CD4-positive, alpha-beta T cell (primary cell): ENCODE results near the gene ZNF699. TPM values are rescaled to one million over a fixed set of nuclear protein-coding genes. Genes with fewer than 3 reads are reported as not detected.
A peak's percentile ranks its signal among the peaks of the same experiment; 100 is the strongest.
"Not testable (repeated sequence)": the region's sequence is repeated elsewhere in the genome, so short reads cannot be mapped to it uniquely, and the experiment has no call there.

ENCODE experiments used
- ATAC-seq: fragments of 200-7000 bp; cut with Tn5 transposase; one replicate; pipeline ENCODE4 v1.10.0; 2022; ENCODE audit warnings: mild to moderate bottlenecking; ENCODE audit not compliant: poor library complexity
- CTCF ChIA-PET: fragments of 350-600 bp; sonication (Branson Sonifier 250); formaldehyde crosslinking; loops from one replicate; lab custom pipeline; 2021; ENCODE audit warnings: antibody characterized with exemption, inconsistent platforms; lab: Charles Lee
- POLR2A ChIA-PET: fragments of 350-600 bp; sonication (Branson Sonifier 250); formaldehyde crosslinking; loops from one replicate; lab custom pipeline; 2021; ENCODE audit warnings: antibody characterized with exemption, inconsistent platforms; lab: Charles Lee
- DNase-seq, 14 experiments: peaks; one replicate each; pipeline ENCODE4 v3.0.0-alpha.2; 2013 to 2020; ENCODE audit warnings: mixed read lengths in 2 of 14
- H3K27ac ChIP-seq, 2 donors: one replicate each; pipeline versions ENCODE4 v1.5.1 to v1.7.0; 2013; ENCODE audit warnings: low read length in 2 of 2, low read depth in 1 of 2, mild to moderate bottlenecking in 1 of 2
- H3K27me3 ChIP-seq, 2 experiments: 1 replicate in 1 of 2; 2 replicates in 1 of 2; pipeline versions ENCODE4 v1.6.1 to v1.7.0; 2013; ENCODE audit warnings: low read length in 2 of 2, control low read depth in 1 of 2, mild to moderate bottlenecking in 1 of 2, moderate library complexity in 1 of 2; ENCODE audit not compliant: insufficient read depth in 2 of 2, control insufficient read depth in 1 of 2
- H3K36me3 ChIP-seq: one replicate; pipeline ENCODE4 v1.6.1; 2013; ENCODE audit warnings: low read length, control low read depth; ENCODE audit not compliant: insufficient read depth
- H3K4me1 ChIP-seq: one replicate; pipeline ENCODE4 v1.6.1; 2013; ENCODE audit warnings: low read length, control low read depth; ENCODE audit not compliant: insufficient read depth
- H3K4me3 ChIP-seq: one replicate; pipeline ENCODE4 v1.5.1; 2013; ENCODE audit warnings: mild to moderate bottlenecking, low read length, moderate library complexity
- H3K9me3 ChIP-seq, 2 experiments: 1 replicate in 1 of 2; 2 replicates in 1 of 2; pipeline versions ENCODE4 v1.6.1 to v1.7.0; 2013; ENCODE audit warnings: low read length in 2 of 2, mild to moderate bottlenecking in 2 of 2, control low read depth in 1 of 2, moderate library complexity in 1 of 2; ENCODE audit not compliant: control insufficient read depth in 1 of 2, insufficient read depth in 1 of 2
- H3K27ac Mint-ChIP-seq: one replicate; pipeline ENCODE4 v1.8.0; 2020; ENCODE audit warnings: mixed read lengths
- H3K27me3 Mint-ChIP-seq: one replicate; pipeline ENCODE4 v1.8.0; 2021; ENCODE audit warnings: mixed read lengths
- H3K36me3 Mint-ChIP-seq: one replicate; pipeline ENCODE4 v1.8.0; 2021; ENCODE audit warnings: low read depth, mixed read lengths
- H3K4me1 Mint-ChIP-seq: one replicate; pipeline ENCODE4 v1.8.0; 2021; ENCODE audit warnings: low read depth, mixed read lengths
- H3K4me3 Mint-ChIP-seq: one replicate; pipeline ENCODE4 v1.8.0; 2020; ENCODE audit warnings: mild to moderate bottlenecking, mixed read lengths
- H3K9me3 Mint-ChIP-seq: one replicate; pipeline ENCODE4 v1.8.0; 2020; ENCODE audit warnings: mixed read lengths
- intact Hi-C, 2 experiments: fragments of 100-400 bp; cut with DNase I in 1 of 2; cut with micrococcal nuclease in 1 of 2; formaldehyde crosslinking; loops; one replicate each; pipeline versions ENCODE4 v1.15.1 to v1.9.0; 2023 to 2025; cut with DNase I, micrococcal nuclease
- total RNA-seq, 174 experiments: library from RNA in 2 of 174; stranded (reverse) in 2 of 174; gene quantifications; one replicate each; pipeline ENCODE4 v1.2.3 and lab custom pipeline; 2021 to 2026
- TF ChIP-seq, protein P1 (sequence below): fragments of 200-600 bp; IDR thresholded peaks from one replicate; pipeline ENCODE4 v1.8.0; 2022; ENCODE audit warnings: antibody characterized with exemption, mild to moderate bottlenecking

ZNF699 gene
- total RNA-seq, 2 experiments from 2014 or later = 13.4 to 14.2 TPM

DNA sequence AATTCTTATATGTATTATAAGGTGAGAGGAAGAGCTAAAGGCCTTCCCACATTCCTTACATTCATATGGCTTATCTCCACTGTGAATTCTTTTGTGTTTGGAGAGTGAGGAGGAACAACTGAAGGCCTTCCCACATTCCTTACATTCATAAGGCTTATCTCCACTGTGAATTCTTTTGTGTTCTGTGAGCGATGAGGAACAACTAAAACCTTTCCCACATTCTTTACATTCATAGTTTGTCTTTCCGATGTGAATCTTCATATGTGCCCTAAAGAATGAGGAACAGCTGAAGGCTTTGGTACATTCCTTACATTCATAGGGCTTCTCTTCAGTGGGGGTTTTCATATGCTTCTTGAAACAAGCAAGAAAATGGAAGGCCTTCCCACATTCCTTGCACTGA lies 13.3 kb downstream of the ZNF699 start:
- H3K27ac ChIP-seq = no peak overlapping the region
- H3K4me1 Mint-ChIP-seq = no peaks in the 10 kb centered on the region
- no peaks in the 10 kb centered on the region for H3K27me3 ChIP-seq
- H3K9me3 ChIP-seq = peaks cover 42 to 94% of the 10 kb centered on the region in 2 experiments
- ChIA-PET POLR2A (no interaction called here), CTCF (no interaction called here)
- H3K27me3 Mint-ChIP-seq = no peaks in the 10 kb centered on the region
- no peak for DNase-seq
- no peak for ATAC-seq
- intact Hi-C loops = no loop called here
- peaks cover 62% of the 10 kb centered on the region for H3K36me3 ChIP-seq
- H3K27ac Mint-ChIP-seq = no peak overlapping the region
- H3K9me3 Mint-ChIP-seq = peaks cover 26% of the 10 kb centered on the region
- H3K36me3 Mint-ChIP-seq = peaks cover 99% of the 10 kb centered on the region
- no peak overlapping the region for H3K4me3 Mint-ChIP-seq
- no peak overlapping the region for H3K4me3 ChIP-seq
- TF ChIP-seq, protein P1, sequence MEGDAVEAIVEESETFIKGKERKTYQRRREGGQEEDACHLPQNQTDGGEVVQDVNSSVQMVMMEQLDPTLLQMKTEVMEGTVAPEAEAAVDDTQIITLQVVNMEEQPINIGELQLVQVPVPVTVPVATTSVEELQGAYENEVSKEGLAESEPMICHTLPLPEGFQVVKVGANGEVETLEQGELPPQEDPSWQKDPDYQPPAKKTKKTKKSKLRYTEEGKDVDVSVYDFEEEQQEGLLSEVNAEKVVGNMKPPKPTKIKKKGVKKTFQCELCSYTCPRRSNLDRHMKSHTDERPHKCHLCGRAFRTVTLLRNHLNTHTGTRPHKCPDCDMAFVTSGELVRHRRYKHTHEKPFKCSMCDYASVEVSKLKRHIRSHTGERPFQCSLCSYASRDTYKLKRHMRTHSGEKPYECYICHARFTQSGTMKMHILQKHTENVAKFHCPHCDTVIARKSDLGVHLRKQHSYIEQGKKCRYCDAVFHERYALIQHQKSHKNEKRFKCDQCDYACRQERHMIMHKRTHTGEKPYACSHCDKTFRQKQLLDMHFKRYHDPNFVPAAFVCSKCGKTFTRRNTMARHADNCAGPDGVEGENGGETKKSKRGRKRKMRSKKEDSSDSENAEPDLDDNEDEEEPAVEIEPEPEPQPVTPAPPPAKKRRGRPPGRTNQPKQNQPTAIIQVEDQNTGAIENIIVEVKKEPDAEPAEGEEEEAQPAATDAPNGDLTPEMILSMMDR = no peak
- H3K4me1 ChIP-seq = no peaks in the 10 kb centered on the region

DNA sequence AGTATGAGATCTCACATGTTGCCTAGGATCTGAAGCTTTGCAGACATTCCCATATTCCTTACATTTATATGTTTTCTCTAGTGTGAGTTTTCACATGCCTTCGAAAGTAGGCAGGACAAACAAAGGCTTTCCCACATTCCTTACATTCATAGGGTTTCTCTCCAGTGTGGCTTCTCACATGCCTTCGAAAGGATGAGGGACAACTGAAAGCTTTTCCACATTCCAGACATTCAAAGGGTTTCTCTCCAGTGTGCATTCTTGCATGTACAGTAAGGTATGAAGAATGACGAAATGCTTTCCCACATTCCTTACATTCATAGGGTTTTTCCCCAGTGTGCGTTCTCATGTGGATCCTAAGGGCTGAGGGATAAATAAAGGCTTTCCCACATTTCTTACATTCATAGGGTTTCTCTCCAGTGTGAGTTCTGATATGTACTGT lies 14.2 kb downstream of the ZNF699 start:
- CTCF ChIA-PET = no interaction called here
- peaks cover 26% of the 10 kb centered on the region for H3K9me3 Mint-ChIP-seq

GRCh38 chr19:9289231-9289884 lies 20.3 kb downstream of the ZNF699 start:
- H3K4me3 ChIP-seq = no peak overlapping the region
- H3K27me3 ChIP-seq = no peaks in the 10 kb centered on the region
- ATAC-seq (no peak), DNase-seq (no peak)
- H3K36me3 ChIP-seq = peaks cover 3% of the 10 kb centered on the region
- H3K9me3 ChIP-seq = peaks cover 54 to 82% of the 10 kb centered on the region in 2 experiments
- Mint-ChIP-seq H3K4me1 (no peaks in the 10 kb centered on the region), H3K27me3 (no peaks in the 10 kb centered on the region), H3K4me3 (no peak overlapping the region), H3K36me3 (peaks cover 78% of the 10 kb centered on the region), H3K9me3 (peaks cover 23% of the 10 kb centered on the region), H3K27ac (no peak overlapping the region)
- no peaks in the 10 kb centered on the region for H3K4me1 ChIP-seq
- TF ChIP-seq, protein P1 = no peak
- H3K27ac ChIP-seq = no peak overlapping the region
- intact Hi-C loops = no loop called here
- ChIA-PET CTCF (no interaction called here), POLR2A (no interaction called here)

More for the DNA sequence above, 14.2 kb downstream of the ZNF699 start:
- no peaks in the 10 kb centered on the region for H3K4me1 Mint-ChIP-seq
- H3K27me3 Mint-ChIP-seq = no peaks in the 10 kb centered on the region
- H3K36me3 ChIP-seq = peaks cover 53% of the 10 kb centered on the region
- TF ChIP-seq, protein P1 = no peak
- no peak overlapping the region for H3K27ac ChIP-seq
- H3K9me3 ChIP-seq = peaks cover 42 to 93% of the 10 kb centered on the region in 2 experiments
- no peaks in the 10 kb centered on the region for H3K4me1 ChIP-seq
- H3K27me3 ChIP-seq = no peaks in the 10 kb centered on the region
- no peak overlapping the region for H3K4me3 Mint-ChIP-seq
- peaks cover 99% of the 10 kb centered on the region for H3K36me3 Mint-ChIP-seq
- POLR2A ChIA-PET = no interaction called here
- DNase-seq (no peak), ATAC-seq (no peak)
- intact Hi-C loops = no loop called here
- H3K27ac Mint-ChIP-seq = no peak overlapping the region
- no peak overlapping the region for H3K4me3 ChIP-seq

GRCh38 chr19:9283485-9283884 lies 26.2 kb downstream of the ZNF699 start:
- H3K27ac ChIP-seq, intact Hi-C loops, H3K4me1 ChIP-seq, H3K27me3 ChIP-seq, H3K4me1 Mint-ChIP-seq, CTCF ChIA-PET, ATAC-seq, H3K27ac Mint-ChIP-seq, H3K36me3 ChIP-seq, POLR2A ChIA-PET, H3K27me3 Mint-ChIP-seq: not testable (repeated sequence)
- peaks cover 21% of the 10 kb centered on the region for H3K9me3 Mint-ChIP-seq
- Histone ChIP-seq H3K4me3 (peak overlapping the region; percentile 7), H3K9me3 (peaks cover 40 to 49% of the 10 kb centered on the region in 2 experiments)
- peak overlapping the region; percentile 58 for H3K4me3 Mint-ChIP-seq
- DNase-seq = peak in 7 of 14 experiments; percentile 2 to 34 (median 29)
- H3K36me3 Mint-ChIP-seq = peaks cover 34% of the 10 kb centered on the region
